CD14-positive monocyte (primary cell): ENCODE data around the gene LENEP. TPM values are rescaled to one million over a fixed set of nuclear protein-coding genes. Genes with fewer than 3 reads are reported as not detected.

Source experiments
- DNase-seq, 3 donors: peaks; one replicate each; pipeline ENCODE4 v3.0.0-alpha.2; 2011 to 2022
- H2AFZ ChIP-seq: 2 replicates; pipeline ENCODE4 v1.6.0; 2012; ENCODE audit warnings: mild to moderate bottlenecking, low read depth, low read length, inconsistent platforms; ENCODE audit not compliant: insufficient read depth, poor library complexity, severe bottlenecking
- H3K27ac ChIP-seq, 2 donors: 1 replicate in 1 of 2; 2 replicates in 1 of 2; pipeline ENCODE4 v1.5.1; 2012 to 2013; ENCODE audit warnings: low read length in 2 of 2, control low read depth in 1 of 2, inconsistent platforms in 1 of 2, low read depth in 1 of 2, mild to moderate bottlenecking in 1 of 2
- H3K27me3 ChIP-seq, 2 donors: one replicate each; pipeline versions ENCODE4 v1.6.0 to v1.6.1; 2011 to 2013; ENCODE audit warnings: low read length in 2 of 2; ENCODE audit not compliant: control insufficient read depth in 2 of 2, insufficient read depth in 2 of 2
- H3K36me3 ChIP-seq, 2 donors: replicated peaks in 1 of 2; 1 replicate in 1 of 2; 2 replicates in 1 of 2; pipeline versions ENCODE4 v1.5.1 to v1.6.1; 2012 to 2013; ENCODE audit warnings: low read length in 2 of 2, control low read depth in 1 of 2, inconsistent platforms in 1 of 2, mild to moderate bottlenecking in 1 of 2; ENCODE audit not compliant: insufficient read depth in 2 of 2, control insufficient read depth in 1 of 2
- H3K4me1 ChIP-seq, 2 donors: 1 replicate in 1 of 2; 2 replicates in 1 of 2; pipeline versions ENCODE4 v1.5.1 to v1.6.1; 2012 to 2013; ENCODE audit warnings: low read length in 2 of 2, control low read depth in 1 of 2, inconsistent platforms in 1 of 2, mild to moderate bottlenecking in 1 of 2, moderate library complexity in 1 of 2; ENCODE audit not compliant: insufficient read depth in 2 of 2, control insufficient read depth in 1 of 2
- H3K4me2 ChIP-seq: replicated peaks from 2 replicates; pipeline ENCODE3; 2012; ENCODE audit warnings: low read length, moderate library complexity, mild to moderate bottlenecking; ENCODE audit not compliant: poor library complexity, severe bottlenecking; ENCODE audit errors: extremely low read depth
- H3K4me3 ChIP-seq, 3 experiments: fragments of 200-600 bp in 1 of 3; sonication (generic) in 1 of 3; replicated peaks in 1 of 3; 1 replicate in 2 of 3; 2 replicates in 1 of 3; pipeline ENCODE4 v1.5.1; 2011 to 2013; ENCODE audit warnings: low read length in 3 of 3, mild to moderate bottlenecking in 3 of 3, control low read depth in 2 of 3, low read depth in 2 of 3, inconsistent platforms in 1 of 3, moderate library complexity in 1 of 3
- H3K79me2 ChIP-seq: 2 replicates; pipeline ENCODE4 v1.6.0; 2012; ENCODE audit warnings: mild to moderate bottlenecking, control low read depth, inconsistent platforms, low read length, moderate library complexity; ENCODE audit not compliant: insufficient read depth
- H3K9ac ChIP-seq: 2 replicates; pipeline ENCODE4 v1.6.0; 2017; ENCODE audit warnings: low read length, mild to moderate bottlenecking; ENCODE audit not compliant: insufficient read depth, poor library complexity, severe bottlenecking
- H3K9me3 ChIP-seq, 2 donors: replicated peaks in 1 of 2; 1 replicate in 1 of 2; 2 replicates in 1 of 2; pipeline versions ENCODE4 v1.5.1 to v1.6.1; 2012 to 2013; ENCODE audit warnings: low read length in 2 of 2, control low read depth in 1 of 2; ENCODE audit not compliant: control insufficient read depth in 1 of 2, insufficient read depth in 1 of 2
- H4K20me1 ChIP-seq: 2 replicates; pipeline ENCODE4 v1.6.0; 2012; ENCODE audit warnings: mild to moderate bottlenecking, low read length, control low read depth, moderate library complexity; ENCODE audit not compliant: insufficient read depth
- H3K27ac Mint-ChIP-seq, 7 donors: one replicate each; pipeline ENCODE4 v1.8.0; 2020; ENCODE audit warnings: mild to moderate bottlenecking in 7 of 7, mixed read lengths in 7 of 7, moderate library complexity in 6 of 7, inconsistent platforms in 2 of 7
- H3K27me3 Mint-ChIP-seq, 3 donors: one replicate each; pipeline ENCODE4 v1.8.0; 2021 to 2022; ENCODE audit warnings: low read depth in 3 of 3, mild to moderate bottlenecking in 3 of 3, mixed read lengths in 3 of 3, moderate library complexity in 3 of 3, inconsistent platforms in 1 of 3
- H3K36me3 Mint-ChIP-seq, 2 donors: one replicate each; pipeline ENCODE4 v1.8.0; 2020; ENCODE audit warnings: mixed read lengths in 2 of 2, inconsistent platforms in 1 of 2, mild to moderate bottlenecking in 1 of 2
- H3K4me1 Mint-ChIP-seq: one replicate; pipeline ENCODE4 v1.8.0; 2020; ENCODE audit warnings: mild to moderate bottlenecking, mixed read lengths
- H3K4me3 Mint-ChIP-seq, 2 donors: one replicate each; pipeline ENCODE4 v1.8.0; 2020; ENCODE audit warnings: mild to moderate bottlenecking in 2 of 2, mixed read lengths in 2 of 2, moderate library complexity in 1 of 2
- H3K9me3 Mint-ChIP-seq, 7 donors: one replicate each; pipeline ENCODE4 v1.8.0; 2020 to 2022; ENCODE audit warnings: mixed read lengths in 7 of 7, mild to moderate bottlenecking in 6 of 7, moderate library complexity in 6 of 7, inconsistent platforms in 2 of 7
- WGBS: methylation state at CpG from one replicate; pipeline ENCODE4 v1.1.5; 2013; ENCODE audit warnings: missing lambda C conversion rate; ENCODE audit not compliant: insufficient coverage; 5-methylcytosine and 5-hydroxymethylcytosine counted together
- intact Hi-C, 2 donors: fragments of 100-400 bp; cut with micrococcal nuclease; formaldehyde crosslinking; loops; one replicate each; pipeline versions ENCODE4 v1.15.0 to v1.15.1; 2023
- polyA plus RNA-seq, 3 donors: library from polyadenylated mRNA; depleted of rRNA in 1 of 3; unstranded in 2 of 3; stranded (reverse) in 1 of 3; fragments of 300-500 nt in 2 of 3; fragments of >200 nt in 1 of 3; fragmentation: Illumina TruSeq in 2 of 3; gene quantifications; 1 replicate in 2 of 3; 2 replicates in 1 of 3; pipeline ENCODE4 v1.2.3, GENCODE V29; 2012 to 2021
- TF ChIP-seq, protein P1 (sequence below): fragments of 200-600 bp; IDR thresholded peaks from one replicate; pipeline ENCODE4 v1.8.0; 2022; ENCODE audit warnings: antibody characterized with exemption, mild to moderate bottlenecking

The LENEP gene
- polyA plus RNA-seq, 3 donors = not detected

DNA sequence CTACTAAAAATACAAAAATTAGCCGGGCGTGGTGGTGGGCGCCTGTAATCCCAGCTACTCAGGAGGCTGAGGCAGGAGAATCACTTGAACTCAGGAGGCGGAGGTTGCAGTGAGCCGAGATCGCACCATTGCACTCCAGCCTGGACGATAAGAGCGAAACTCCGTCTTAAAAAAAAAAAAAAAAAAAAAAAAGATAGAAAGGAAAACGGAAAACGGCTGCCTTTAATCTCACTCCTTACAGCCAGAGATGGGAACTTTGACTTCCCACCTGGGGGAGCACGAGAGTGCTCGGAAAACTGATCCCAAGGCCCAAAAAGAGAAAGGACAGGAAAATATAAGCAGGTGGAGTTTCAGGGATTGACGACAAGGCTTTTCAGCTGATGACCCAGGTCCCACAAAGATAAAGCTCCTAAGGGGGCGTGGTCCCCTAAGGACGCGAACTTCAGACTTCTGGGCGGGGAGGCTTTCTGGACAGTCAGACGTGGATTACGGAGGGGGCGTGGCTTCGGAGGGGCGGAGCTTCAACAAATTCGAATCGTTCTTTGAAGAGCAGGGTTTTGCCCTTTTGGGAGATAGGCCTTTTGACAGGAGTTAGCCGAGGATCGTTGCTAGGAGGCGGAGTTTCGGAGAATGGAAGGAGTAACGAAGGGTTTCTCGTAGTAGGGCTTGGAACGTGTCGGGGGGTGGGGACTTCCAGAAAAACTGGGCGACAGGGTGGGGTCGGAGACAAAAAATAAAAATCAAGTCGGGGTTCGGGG, 19.9 kb upstream of the LENEP start:
- Mint-ChIP-seq H3K4me1 (peaks cover 42% of the 10 kb centered on the region), H3K27ac (no peak overlapping the region), H3K36me3 (peaks cover 20 to 28% of the 10 kb centered on the region in 2 donors), H3K9me3 (no peaks in the 10 kb centered on the region), H3K27me3 (peaks cover 0 to 3% (median 0%) of the 10 kb centered on the region in 3 donors), H3K4me3 (no peak overlapping the region)
- Histone ChIP-seq H2AFZ (no peak overlapping the region), H3K9ac (peak overlapping the region; percentile 82), H4K20me1 (peaks cover 48% of the 10 kb centered on the region), H3K27ac (peak overlapping the region; percentile 94 to 98), H3K4me2 (peak overlapping the region; percentile 99), H3K27me3 (no peaks in the 10 kb centered on the region), H3K4me3 (peak overlapping the region; percentile 61 to 92 (median 64)), H3K79me2 (peaks cover 87% of the 10 kb centered on the region), H3K36me3 (peaks cover 5 to 16% of the 10 kb centered on the region in 2 donors), H3K9me3 (no peaks in the 10 kb centered on the region), H3K4me1 (peaks cover 49 to 56% of the 10 kb centered on the region in 2 donors)
- intact Hi-C loops = loop anchor here (5.0 kb wide), 3 partner anchors 34 to 89 kb away; partner anchors contain the start of gene EFNA4 (in 1 of the 2)
- peak; percentile 91 to 97 (median 94) for DNase-seq
- under 1% methylated on average over 24 of the region's 37 CpGs for WGBS
- TF ChIP-seq, protein P1, sequence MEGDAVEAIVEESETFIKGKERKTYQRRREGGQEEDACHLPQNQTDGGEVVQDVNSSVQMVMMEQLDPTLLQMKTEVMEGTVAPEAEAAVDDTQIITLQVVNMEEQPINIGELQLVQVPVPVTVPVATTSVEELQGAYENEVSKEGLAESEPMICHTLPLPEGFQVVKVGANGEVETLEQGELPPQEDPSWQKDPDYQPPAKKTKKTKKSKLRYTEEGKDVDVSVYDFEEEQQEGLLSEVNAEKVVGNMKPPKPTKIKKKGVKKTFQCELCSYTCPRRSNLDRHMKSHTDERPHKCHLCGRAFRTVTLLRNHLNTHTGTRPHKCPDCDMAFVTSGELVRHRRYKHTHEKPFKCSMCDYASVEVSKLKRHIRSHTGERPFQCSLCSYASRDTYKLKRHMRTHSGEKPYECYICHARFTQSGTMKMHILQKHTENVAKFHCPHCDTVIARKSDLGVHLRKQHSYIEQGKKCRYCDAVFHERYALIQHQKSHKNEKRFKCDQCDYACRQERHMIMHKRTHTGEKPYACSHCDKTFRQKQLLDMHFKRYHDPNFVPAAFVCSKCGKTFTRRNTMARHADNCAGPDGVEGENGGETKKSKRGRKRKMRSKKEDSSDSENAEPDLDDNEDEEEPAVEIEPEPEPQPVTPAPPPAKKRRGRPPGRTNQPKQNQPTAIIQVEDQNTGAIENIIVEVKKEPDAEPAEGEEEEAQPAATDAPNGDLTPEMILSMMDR = no peak

DNA sequence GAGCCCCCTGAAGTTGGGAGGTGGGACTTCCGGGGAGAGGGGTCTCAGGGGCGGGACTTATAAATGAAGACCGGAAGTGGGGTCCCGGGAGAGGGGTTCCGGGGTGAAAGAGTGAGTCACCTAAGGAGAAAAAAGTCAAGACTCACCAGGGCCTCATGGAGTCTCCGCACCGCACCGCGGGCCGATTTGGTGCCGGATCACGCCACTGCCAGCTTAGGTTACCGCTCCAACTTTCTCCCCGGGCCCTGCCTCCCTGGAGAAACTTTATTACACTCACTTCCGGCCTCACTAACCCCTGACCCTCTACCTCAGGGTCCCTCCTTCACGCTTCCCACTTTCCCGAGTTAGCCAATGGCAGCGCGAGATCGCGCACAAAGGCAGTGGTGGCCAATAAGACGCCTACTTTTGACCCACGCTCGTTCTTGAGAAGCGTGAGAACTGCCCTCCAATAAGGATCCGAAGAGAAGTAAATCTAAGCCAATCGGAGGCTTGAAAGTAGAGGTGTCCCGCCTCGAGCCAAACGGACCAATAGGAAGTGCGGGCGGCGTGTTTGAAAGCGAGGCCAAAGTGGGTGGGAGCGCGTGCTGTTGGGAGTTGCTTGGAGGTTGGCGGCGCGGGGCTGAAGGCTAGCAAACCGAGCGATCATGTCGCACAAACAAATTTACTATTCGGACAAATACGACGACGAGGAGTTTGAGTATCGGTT, 19.1 kb upstream of the LENEP start, which contains the start of gene CKS1B:
Gene CKS1B (plus strand): TSS at position 580 of the 706 bp plus-strand sequence. CDS start 65 bp downstream, at position 645.
- H3K36me3 ChIP-seq = peaks cover 0 to 9% of the 10 kb centered on the region in 2 donors
- H3K4me3 ChIP-seq = peak within 1 kb of the TSS; percentile 61 to 95 (median 92)
- intact Hi-C loops = loop anchor here (5.0 kb wide), 3 partner anchors 33 to 88 kb away; partner anchors contain the start of gene EFNA4 (in 1 of the 2)
- no peaks in the 10 kb centered on the region for H3K27me3 ChIP-seq
- peaks cover 14 to 23% of the 10 kb centered on the region in 2 donors for H3K36me3 Mint-ChIP-seq
- no peak within 1 kb of the TSS for H3K4me3 Mint-ChIP-seq
- peak within 1 kb of the TSS; percentile 82 for H3K9ac ChIP-seq
- no peak within 1 kb of the TSS for H3K27ac Mint-ChIP-seq
- H3K4me2 ChIP-seq = peak within 1 kb of the TSS; percentile 99
- H2AFZ ChIP-seq = peak within 1 kb of the TSS; percentile 89
- no peaks in the 10 kb centered on the region for H3K9me3 Mint-ChIP-seq
- TF ChIP-seq, protein P1 = no peak
- peaks cover 82% of the 10 kb centered on the region for H3K79me2 ChIP-seq
- H3K9me3 ChIP-seq = no peaks in the 10 kb centered on the region
- H3K4me1 ChIP-seq = peaks cover 49 to 56% of the 10 kb centered on the region in 2 donors
- under 1% methylated on average over 37 of the region's 47 CpGs for WGBS
- peak within 1 kb of the TSS; percentile 94 to 98 for H3K27ac ChIP-seq
- H4K20me1 ChIP-seq = peaks cover 41% of the 10 kb centered on the region
- peak; percentile 99 to 100 (median 100) for DNase-seq
- H3K4me1 Mint-ChIP-seq = peaks cover 42% of the 10 kb centered on the region
- peaks cover 0 to 3% (median 0%) of the 10 kb centered on the region in 3 donors for H3K27me3 Mint-ChIP-seq
